Immature natural killer cell (primary cell): ENCODE measurements around the gene HTRA2. TPM values are rescaled to one million over a fixed set of nuclear protein-coding genes. Genes with fewer than 3 reads are reported as not detected.

Experiments used
- DNase-seq, 3 donors: peaks; one replicate each; pipeline ENCODE4 v3.0.0; 2022; ENCODE audit warnings: mixed read lengths in 1 of 3
- H3K27ac Mint-ChIP-seq, 6 donors: one replicate each; pipeline ENCODE4 v1.8.0; 2020; ENCODE audit warnings: mixed read lengths in 6 of 6, mild to moderate bottlenecking in 5 of 6, inconsistent platforms in 4 of 6, moderate library complexity in 3 of 6
- H3K27me3 Mint-ChIP-seq, 3 donors: one replicate each; pipeline ENCODE4 v1.8.0; 2020 to 2021; ENCODE audit warnings: low read depth in 3 of 3, mild to moderate bottlenecking in 3 of 3, mixed read lengths in 3 of 3, moderate library complexity in 3 of 3, inconsistent platforms in 1 of 3
- H3K36me3 Mint-ChIP-seq, 3 donors: one replicate each; pipeline ENCODE4 v1.8.0; 2020; ENCODE audit warnings: mixed read lengths in 3 of 3, inconsistent platforms in 2 of 3, mild to moderate bottlenecking in 2 of 3
- H3K4me1 Mint-ChIP-seq, 2 donors: one replicate each; pipeline ENCODE4 v1.8.0; 2020; ENCODE audit warnings: inconsistent platforms in 2 of 2, mild to moderate bottlenecking in 2 of 2, mixed read lengths in 2 of 2, moderate library complexity in 1 of 2
- H3K4me3 Mint-ChIP-seq, 5 donors: one replicate each; pipeline ENCODE4 v1.8.0; 2020; ENCODE audit warnings: mild to moderate bottlenecking in 5 of 5, mixed read lengths in 5 of 5, inconsistent platforms in 3 of 5, moderate library complexity in 3 of 5
- H3K9me3 Mint-ChIP-seq, 6 donors: one replicate each; pipeline ENCODE4 v1.8.0; 2020; ENCODE audit warnings: mild to moderate bottlenecking in 6 of 6, mixed read lengths in 6 of 6, inconsistent platforms in 4 of 6, moderate library complexity in 3 of 6
- polyA plus RNA-seq, 3 donors: library from polyadenylated mRNA; unstranded; fragments of 300-500 nt; fragmentation: Illumina TruSeq; gene quantifications; one replicate each; pipeline ENCODE4 v1.2.3, GENCODE V29; 2021

Gene HTRA2
- polyA plus RNA-seq, 3 donors from 2014 or later = 26.5 to 27.2 (median 27.0) TPM

DNA sequence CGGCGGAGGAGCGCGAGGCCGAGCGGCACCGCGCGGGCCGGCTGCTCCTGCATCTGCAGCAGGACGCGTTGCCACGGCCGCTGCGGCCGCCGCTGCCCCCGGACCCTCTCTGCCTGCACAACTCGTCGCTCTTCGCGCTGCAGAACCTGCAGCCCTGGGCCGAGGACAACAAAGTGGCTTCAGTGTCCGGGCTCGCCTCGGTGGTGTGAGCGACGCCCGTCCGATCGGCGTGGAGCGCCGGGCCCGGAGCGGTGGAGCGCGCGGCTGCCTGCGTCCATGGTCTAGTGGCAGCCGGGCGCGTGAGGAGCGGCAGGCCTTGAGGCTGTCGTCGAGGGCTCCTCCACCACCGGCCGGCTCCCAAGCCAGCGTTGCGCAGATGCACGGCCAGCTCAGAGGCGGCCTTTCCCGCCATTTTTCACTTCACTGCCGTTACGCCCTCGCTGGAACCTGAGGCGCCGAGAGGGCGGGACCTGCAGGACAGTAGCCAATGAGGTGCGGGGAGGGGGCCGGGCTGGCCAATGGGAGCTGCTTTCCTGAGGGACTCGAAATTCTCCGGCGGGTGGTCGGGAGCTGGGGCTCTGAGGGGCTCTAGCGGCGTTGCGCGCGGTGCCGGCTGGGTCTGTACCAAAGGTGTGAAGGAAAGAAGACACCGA is 13.6 kb upstream of the HTRA2 start:
- Mint-ChIP-seq H3K27me3 (peaks cover 39 to 42% (median 39%) of the 10 kb centered on the region in 3 donors), H3K27ac (no peak overlapping the region)

GRCh38 chr2:74516650-74517049 is 13.1 kb upstream of the HTRA2 start:
- peaks cover 16 to 19% of the 10 kb centered on the region in 2 donors for H3K4me1 Mint-ChIP-seq
- H3K9me3 Mint-ChIP-seq = peaks cover 0 to 4% (median 0%) of the 10 kb centered on the region in 6 donors
- H3K27ac Mint-ChIP-seq = no peak overlapping the region
- peaks cover 37 to 39% (median 38%) of the 10 kb centered on the region in 3 donors for H3K27me3 Mint-ChIP-seq
- no peak for DNase-seq
- peak overlapping the region; percentile 71 to 84 (median 73) for H3K4me3 Mint-ChIP-seq
- peaks cover 0 to 6% (median 0%) of the 10 kb centered on the region in 3 donors for H3K36me3 Mint-ChIP-seq

More for the DNA sequence above, 13.6 kb upstream of the HTRA2 start:
- Mint-ChIP-seq H3K36me3 (peaks cover 0 to 6% (median 0%) of the 10 kb centered on the region in 3 donors), H3K4me3 (peak overlapping the region; percentile 71 to 84 (median 73)), H3K9me3 (peaks cover 0 to 4% (median 0%) of the 10 kb centered on the region in 6 donors), H3K4me1 (peaks cover 16 to 19% of the 10 kb centered on the region in 2 donors)
- peak; percentile 62 to 71 (median 68) for DNase-seq

DNA sequence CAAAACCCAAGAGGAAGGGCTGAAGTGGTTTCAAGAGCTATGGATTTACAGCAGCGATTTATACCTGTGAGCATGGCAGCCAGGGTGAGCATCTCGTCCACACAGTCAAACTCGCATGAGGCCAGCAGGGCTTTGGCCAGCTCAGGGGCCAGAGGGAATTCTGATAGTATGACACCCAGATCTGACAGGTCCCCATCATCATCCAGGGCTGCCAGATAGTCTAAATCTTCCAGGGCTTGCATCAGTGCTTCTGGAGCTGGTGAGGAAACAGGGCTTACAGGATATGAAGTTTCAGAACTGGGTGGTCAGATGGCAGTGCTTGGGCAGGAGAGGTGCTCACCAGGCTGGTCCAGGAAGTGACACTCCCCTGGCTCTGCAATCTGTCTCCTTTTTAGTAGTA is 7.2 kb upstream of the HTRA2 start:
- peaks cover 12 to 21% (median 14%) of the 10 kb centered on the region in 3 donors for H3K36me3 Mint-ChIP-seq
- H3K4me1 Mint-ChIP-seq = peaks cover 2 to 7% of the 10 kb centered on the region in 2 donors
- peaks cover 12 to 14% (median 14%) of the 10 kb centered on the region in 3 donors for H3K27me3 Mint-ChIP-seq
- no peaks in the 10 kb centered on the region for H3K9me3 Mint-ChIP-seq
- DNase-seq = no peak
- no peak overlapping the region for H3K27ac Mint-ChIP-seq
- H3K4me3 Mint-ChIP-seq = no peak overlapping the region

DNA sequence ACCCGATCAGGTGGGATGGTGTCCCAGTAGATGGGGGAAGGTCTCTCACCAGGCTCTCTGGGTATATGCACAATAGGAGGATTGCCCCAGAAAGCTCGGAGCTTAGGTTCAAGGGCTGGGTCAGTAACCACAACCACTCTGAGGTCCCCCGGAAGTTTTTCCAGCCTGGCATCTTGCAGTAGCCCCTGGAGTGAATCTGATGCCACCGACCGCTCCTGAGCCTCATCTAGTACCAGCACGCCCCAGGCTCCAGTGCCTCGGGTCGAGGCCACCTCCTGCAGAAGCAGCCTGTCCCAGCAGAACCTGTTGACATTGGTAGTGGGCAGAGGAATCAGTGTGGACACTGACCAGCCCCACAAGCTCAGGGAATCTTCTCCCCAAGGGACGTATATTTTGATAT is 5.7 kb upstream of the HTRA2 start:
- Mint-ChIP-seq H3K4me3 (no peak overlapping the region), H3K27me3 (peaks cover 4 to 15% (median 8%) of the 10 kb centered on the region in 3 donors), H3K36me3 (peaks cover 12 to 21% (median 19%) of the 10 kb centered on the region in 3 donors), H3K9me3 (no peaks in the 10 kb centered on the region), H3K27ac (no peak overlapping the region), H3K4me1 (peaks cover 17 to 20% of the 10 kb centered on the region in 2 donors)
- no peak for DNase-seq

DNA sequence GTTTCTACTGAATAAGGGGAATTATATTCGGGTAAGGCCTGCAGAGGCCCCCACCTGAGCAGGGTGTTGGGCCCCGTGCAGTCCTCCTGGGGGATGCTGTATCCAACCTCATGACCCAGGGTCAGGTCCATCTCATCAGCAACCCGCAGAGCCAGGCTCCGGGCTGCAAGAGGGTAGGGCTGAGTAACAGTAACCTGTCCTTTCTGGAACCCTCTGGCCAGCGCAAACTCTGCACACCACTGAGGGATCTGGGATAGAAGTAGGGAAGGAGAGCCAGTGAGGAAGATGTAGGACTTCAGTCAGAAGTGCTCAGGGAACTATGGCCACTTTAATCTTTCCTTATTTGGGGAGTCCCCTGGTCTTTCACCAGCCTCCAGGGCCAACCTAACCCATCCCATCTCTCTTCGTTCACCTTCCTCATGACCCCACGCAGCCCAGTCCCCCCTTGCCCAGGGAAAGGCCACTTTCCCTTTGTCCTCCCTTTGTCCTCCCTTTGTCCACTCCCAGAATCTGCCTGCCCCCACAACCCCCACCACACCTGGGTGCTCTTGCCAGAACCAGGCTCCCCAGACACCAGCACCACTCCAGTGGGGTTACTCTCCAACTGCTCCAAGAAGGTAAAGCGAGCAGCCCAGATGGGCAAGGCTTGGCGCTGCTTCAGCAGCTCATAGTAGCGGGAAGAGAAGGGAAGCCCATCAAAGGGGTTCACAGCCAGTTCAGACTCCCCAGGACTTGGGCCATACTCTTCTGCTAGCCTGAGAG is 4.6 kb upstream of the HTRA2 start:
- no peak overlapping the region for H3K4me3 Mint-ChIP-seq
- no peak overlapping the region for H3K27ac Mint-ChIP-seq
- H3K9me3 Mint-ChIP-seq = no peaks in the 10 kb centered on the region
- peaks cover 19 to 25% of the 10 kb centered on the region in 2 donors for H3K4me1 Mint-ChIP-seq
- H3K27me3 Mint-ChIP-seq = peaks cover 5 to 19% (median 11%) of the 10 kb centered on the region in 3 donors
- peaks cover 12 to 19% (median 19%) of the 10 kb centered on the region in 3 donors for H3K36me3 Mint-ChIP-seq
- no peak for DNase-seq

DNA sequence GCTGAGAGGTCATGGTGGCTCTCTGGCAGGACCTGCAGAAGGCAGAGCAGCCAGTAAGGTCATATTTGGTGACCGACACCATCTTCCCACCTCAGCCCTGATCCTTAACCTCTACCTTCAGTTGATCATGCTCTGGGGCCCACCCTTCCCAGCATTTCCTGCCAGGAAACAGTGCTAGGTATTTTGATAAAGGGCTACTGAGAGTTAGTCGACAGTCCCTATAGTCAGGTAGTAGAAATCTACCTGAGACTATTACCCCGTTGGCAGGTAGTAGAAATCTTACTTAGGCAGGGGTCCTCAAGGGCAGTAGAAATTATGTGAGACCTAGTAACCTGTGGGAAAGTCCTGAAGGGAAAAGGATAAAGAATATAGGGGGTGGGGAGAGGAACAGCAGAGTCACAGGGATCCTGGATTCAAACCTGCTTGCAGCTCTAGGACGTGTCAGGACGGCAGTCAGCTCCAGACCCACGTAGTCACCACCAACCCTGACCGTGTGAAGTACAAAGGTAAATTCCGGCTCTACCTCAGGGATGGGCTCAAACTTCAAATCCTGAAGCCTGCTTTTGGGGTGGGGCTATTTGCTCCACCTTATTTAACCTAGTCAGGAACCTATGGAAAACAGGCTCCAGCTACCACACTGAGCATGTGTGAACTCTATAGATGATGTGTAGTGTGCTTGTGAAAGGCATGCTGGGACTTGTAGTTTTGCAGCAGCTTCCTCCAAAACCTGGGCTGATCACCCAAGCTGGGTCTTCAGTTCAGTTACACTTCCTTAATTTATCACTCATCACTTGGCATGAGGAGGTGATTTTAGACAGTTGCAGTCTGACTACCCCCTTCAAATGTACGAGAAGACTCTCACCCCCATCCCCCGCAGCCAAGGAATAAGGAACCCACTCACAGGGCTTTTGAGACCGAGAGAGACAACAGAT is 3.8 kb upstream of the HTRA2 start, which contains the start of gene DQX1:
Gene DQX1 (minus strand): TSS at position 515 of the 932 bp plus-strand sequence. CDS start 502 bp downstream, at position 13.
- H3K4me1 Mint-ChIP-seq = peaks cover 27 to 32% of the 10 kb centered on the region in 2 donors
- H3K27me3 Mint-ChIP-seq = peaks cover 9 to 25% (median 12%) of the 10 kb centered on the region in 3 donors
- H3K36me3 Mint-ChIP-seq = peaks cover 12 to 19% (median 15%) of the 10 kb centered on the region in 3 donors
- no peak for DNase-seq
- H3K9me3 Mint-ChIP-seq = no peaks in the 10 kb centered on the region
- peak within 1 kb of the TSS in 4 of 6 donors; percentile 8 to 49 (median 32) for H3K27ac Mint-ChIP-seq
- peak within 1 kb of the TSS; percentile 10 to 40 (median 34) for H3K4me3 Mint-ChIP-seq

- DNase-seq = no peak
- Mint-ChIP-seq H3K4me1 (peaks cover 34 to 39% of the 10 kb centered on the region in 2 donors), H3K27me3 (peaks cover 9 to 26% (median 10%) of the 10 kb centered on the region in 3 donors), H3K27ac (peak overlapping the region in 3 of 6 donors; percentile 8 to 49 (median 28)), H3K36me3 (peaks cover 12 to 19% (median 14%) of the 10 kb centered on the region in 3 donors), H3K9me3 (no peaks in the 10 kb centered on the region), H3K4me3 (peak overlapping the region; percentile 10 to 40 (median 34))
Measured at GRCh38 chr2:74526649-74527230, 3.0 kb upstream of the HTRA2 start.

DNA sequence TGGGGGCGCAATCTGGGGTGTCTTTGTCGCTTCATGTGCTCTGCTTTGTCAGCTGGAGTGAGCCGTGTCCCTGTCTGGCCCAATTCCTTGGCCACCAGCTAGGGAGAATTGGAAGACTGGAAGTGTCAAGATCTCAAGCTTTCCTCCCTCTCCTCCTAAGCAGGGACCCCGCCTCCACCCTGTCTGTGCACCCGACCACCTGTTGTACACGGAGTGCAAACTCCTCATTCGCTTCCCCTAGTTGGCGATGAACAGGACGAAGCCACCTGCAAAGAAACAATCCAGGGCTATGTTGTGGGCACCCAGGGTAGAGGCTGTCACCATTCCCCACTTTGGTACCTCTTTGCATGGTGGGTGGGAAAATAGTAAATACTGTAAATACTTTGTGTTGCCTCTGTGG is 2.0 kb upstream of the HTRA2 start:
- H3K4me1 Mint-ChIP-seq = peaks cover 41 to 43% of the 10 kb centered on the region in 2 donors

DNA sequence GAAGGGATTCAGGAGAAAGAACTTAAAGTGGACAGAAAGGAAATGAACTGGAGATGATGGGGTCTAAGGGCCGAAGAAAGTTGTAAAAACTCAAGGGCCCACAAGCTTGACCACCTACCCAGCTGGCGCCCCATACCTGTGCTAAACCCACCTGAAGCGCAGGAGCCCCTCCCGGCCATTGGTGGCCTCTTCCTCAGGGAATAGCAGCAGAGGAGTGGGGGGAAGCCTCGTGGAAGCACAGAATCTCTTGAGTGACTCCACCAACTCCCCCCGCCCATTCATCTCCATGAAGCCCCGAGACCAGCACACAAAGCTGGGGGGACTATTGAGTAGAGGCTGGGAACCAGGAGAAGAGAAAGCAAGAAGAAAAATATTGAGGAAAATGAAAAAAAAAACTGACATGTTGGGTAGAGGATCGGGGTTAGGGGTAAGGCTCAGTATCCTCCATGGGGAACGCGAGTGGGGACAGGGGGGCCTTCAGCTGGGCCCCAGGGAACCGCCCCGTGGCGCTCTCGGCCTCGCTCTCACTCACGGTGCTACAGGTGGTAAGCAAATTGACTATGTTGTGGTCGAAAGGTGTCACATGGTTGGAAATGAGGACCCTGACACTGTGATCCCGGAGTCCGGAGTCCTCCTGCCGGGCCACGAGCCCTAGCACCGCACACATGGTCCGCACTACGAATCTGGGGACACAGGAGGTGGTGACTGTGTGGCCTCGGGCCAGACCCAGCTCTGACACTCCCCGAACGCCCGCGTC is 955 bp upstream of the HTRA2 start:
- peak overlapping the region; percentile 93 to 97 (median 95) for H3K4me3 Mint-ChIP-seq
- no peak for DNase-seq
- peak overlapping the region; percentile 93 to 99 (median 96) for H3K27ac Mint-ChIP-seq
- peaks cover 12 to 24% (median 16%) of the 10 kb centered on the region in 3 donors for H3K36me3 Mint-ChIP-seq
- peaks cover 41 to 43% of the 10 kb centered on the region in 2 donors for H3K4me1 Mint-ChIP-seq
- H3K9me3 Mint-ChIP-seq = no peaks in the 10 kb centered on the region
- peaks cover 9 to 23% (median 10%) of the 10 kb centered on the region in 3 donors for H3K27me3 Mint-ChIP-seq

More for the DNA sequence above, 2.0 kb upstream of the HTRA2 start:
- no peak for DNase-seq
- H3K27ac Mint-ChIP-seq = peak overlapping the region; percentile 61 to 96 (median 94)
- peaks cover 12 to 24% (median 16%) of the 10 kb centered on the region in 3 donors for H3K36me3 Mint-ChIP-seq
- H3K4me3 Mint-ChIP-seq = peak overlapping the region; percentile 93 to 97 (median 95)
- peaks cover 9 to 26% (median 10%) of the 10 kb centered on the region in 3 donors for H3K27me3 Mint-ChIP-seq
- H3K9me3 Mint-ChIP-seq = no peaks in the 10 kb centered on the region

DNA sequence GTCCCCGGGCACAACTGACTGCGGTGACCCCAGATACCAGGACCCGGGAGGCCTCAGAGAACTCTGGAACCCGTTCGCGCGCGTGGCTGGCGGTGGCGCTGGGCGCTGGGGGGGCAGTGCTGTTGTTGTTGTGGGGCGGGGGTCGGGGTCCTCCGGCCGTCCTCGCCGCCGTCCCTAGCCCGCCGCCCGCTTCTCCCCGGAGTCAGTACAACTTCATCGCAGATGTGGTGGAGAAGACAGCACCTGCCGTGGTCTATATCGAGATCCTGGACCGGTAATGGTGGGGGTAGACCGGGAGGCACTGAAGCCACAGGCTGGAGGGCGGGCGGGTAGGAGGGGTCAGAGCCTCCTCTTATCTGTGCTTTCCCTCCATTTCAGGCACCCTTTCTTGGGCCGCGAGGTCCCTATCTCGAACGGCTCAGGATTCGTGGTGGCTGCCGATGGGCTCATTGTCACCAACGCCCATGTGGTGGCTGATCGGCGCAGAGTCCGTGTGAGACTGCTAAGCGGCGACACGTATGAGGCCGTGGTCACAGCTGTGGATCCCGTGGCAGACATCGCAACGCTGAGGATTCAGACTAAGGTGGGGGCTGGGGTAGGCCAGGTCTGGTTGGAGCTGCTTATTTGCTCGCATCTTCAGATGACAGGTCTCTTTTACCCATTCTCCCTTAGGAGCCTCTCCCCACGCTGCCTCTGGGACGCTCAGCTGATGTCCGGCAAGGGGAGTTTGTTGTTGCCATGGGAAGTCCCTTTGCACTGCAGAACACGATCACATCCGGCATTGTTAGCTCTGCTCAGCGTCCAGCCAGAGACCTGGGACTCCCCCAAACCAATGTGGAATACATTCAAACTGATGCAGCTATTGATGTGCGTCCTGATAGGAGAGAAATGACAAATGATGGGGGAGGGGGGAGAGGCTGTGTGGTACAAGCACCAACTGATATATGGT is 780 bp downstream of the HTRA2 start:
- H3K9me3 Mint-ChIP-seq = no peaks in the 10 kb centered on the region
- peaks cover 12 to 27% (median 16%) of the 10 kb centered on the region in 3 donors for H3K36me3 Mint-ChIP-seq
- peak; percentile 83 to 84 (median 84) for DNase-seq
- H3K27me3 Mint-ChIP-seq = peaks cover 9 to 22% (median 10%) of the 10 kb centered on the region in 3 donors
- H3K4me3 Mint-ChIP-seq = peak overlapping the region; percentile 93 to 97 (median 95)
- peaks cover 41 to 43% of the 10 kb centered on the region in 2 donors for H3K4me1 Mint-ChIP-seq
- peak overlapping the region; percentile 93 to 99 (median 96) for H3K27ac Mint-ChIP-seq

GRCh38 chr2:74531666-74532065 is 1.9 kb downstream of the HTRA2 start:
- Mint-ChIP-seq H3K4me3 (peak overlapping the region in 3 of 5 donors; percentile 13 to 97 (median 55)), H3K36me3 (peaks cover 6 to 20% (median 8%) of the 10 kb centered on the region in 3 donors), H3K27me3 (peaks cover 9 to 22% (median 10%) of the 10 kb centered on the region in 3 donors), H3K4me1 (peaks cover 41% of the 10 kb centered on the region in 2 donors), H3K27ac (peak overlapping the region; percentile 93 to 99 (median 96)), H3K9me3 (no peaks in the 10 kb centered on the region)
- no peak for DNase-seq
